ENCODE results near the gene ZNF334. TPM values are rescaled to one million over a fixed set of nuclear protein-coding genes. Genes with fewer than 3 reads are reported as not detected.

Gene ZNF334
- total RNA-seq, 4 donors from 2014 or later: 0.38 to 0.76 (median 0.58) TPM

GRCh38 chr20:46523696-46524328, 10.5 kb upstream of the ZNF334 start:
- TF ChIP-seq CTCF (IDR thresholded peaks at IDR 0.05) (no peak), POLR2A (IDR thresholded peaks at IDR 0.05) (no peak)
- H3K4me3 ChIP-seq (ENCODE audit: low read depth, poor library complexity, severe bottlenecking): no peak overlapping the region
- 51 to 55% methylated on average over 2 of the region's 2 CpGs for WGBS, 2 donors
- intact Hi-C loops (cut with DNase I; ENCODE audit: low total_unique reads): no loop called here
- no peak for DNase-seq (ENCODE audit: low spot score in 2 of 2)

GRCh38 chr20:46523108-46523507, 9.7 kb upstream of the ZNF334 start:
- no peak for DNase-seq (ENCODE audit: low spot score in 2 of 2)
- no peak overlapping the region for H3K4me3 ChIP-seq (ENCODE audit: low read depth, poor library complexity, severe bottlenecking)
- intact Hi-C loops (cut with DNase I; ENCODE audit: low total_unique reads): no loop called here
- TF ChIP-seq POLR2A (IDR thresholded peaks at IDR 0.05) (no peak), CTCF (IDR thresholded peaks at IDR 0.05) (no peak)
- 67 to 73% methylated on average over 5 of the region's 5 CpGs for WGBS, 2 donors

- H3K4me3 ChIP-seq (ENCODE audit: low read depth, poor library complexity, severe bottlenecking): no peak overlapping the region
- TF ChIP-seq POLR2A (IDR thresholded peaks at IDR 0.05): no peak
- TF ChIP-seq CTCF (IDR thresholded peaks at IDR 0.05): no peak
- 27 to 41% methylated on average over 4 of the region's 4 CpGs for WGBS, 2 donors
- intact Hi-C loops (cut with DNase I; ENCODE audit: low total_unique reads): no loop called here
- no peak for DNase-seq (ENCODE audit: low spot score in 2 of 2)
Measured at GRCh38 chr20:46520976-46521579, 7.7 kb upstream of the ZNF334 start.

- H3K4me3 ChIP-seq (ENCODE audit: low read depth, poor library complexity, severe bottlenecking): no peak overlapping the region
- intact Hi-C loops (cut with DNase I; ENCODE audit: low total_unique reads): no loop called here
- no peak for TF ChIP-seq CTCF (IDR thresholded peaks at IDR 0.05)
- no peak for TF ChIP-seq POLR2A (IDR thresholded peaks at IDR 0.05)
- DNase-seq (ENCODE audit: low spot score in 2 of 2): no peak
- 87 to 89% methylated on average over 4 of the region's 4 CpGs for WGBS, 2 donors
Measured at GRCh38 chr20:46520540-46520939, 7.2 kb upstream of the ZNF334 start.

- WGBS, 2 donors: 56 to 76% methylated on average over 3 of the region's 3 CpGs
- intact Hi-C loops (cut with DNase I; ENCODE audit: low total_unique reads): no loop called here
- TF ChIP-seq CTCF (IDR thresholded peaks at IDR 0.05): no peak
- TF ChIP-seq POLR2A (IDR thresholded peaks at IDR 0.05): no peak
- DNase-seq (ENCODE audit: low spot score in 2 of 2): no peak
- H3K4me3 ChIP-seq (ENCODE audit: low read depth, poor library complexity, severe bottlenecking): no peak overlapping the region
Measured at GRCh38 chr20:46519471-46520068, 6.2 kb upstream of the ZNF334 start.
